Endothelial cell of umbilical vein (primary cell): Measurements from ENCODE around the gene ETAA1. TPM values are rescaled to one million over a fixed set of nuclear protein-coding genes. Genes with fewer than 3 reads are reported as not detected.
A peak's percentile ranks its signal among the peaks of the same experiment; 100 is the strongest.

Experiments used
- Bru-seq: library from RNA; stranded (reverse); fragments of 400-500 nt; gene quantifications from one replicate; lab custom pipeline; 2021; lab: Mats Ljungman, UMichigan
- BruChase-seq, 2 experiments: library from RNA; stranded (reverse); fragments of 400-500 nt; gene quantifications; one replicate each; lab custom pipeline; 2021; lab: Mats Ljungman, UMichigan
- BruUV-seq: library from RNA; stranded (reverse); fragments of 400-500 nt; replicated peaks from 2 replicates; lab custom pipeline; 2021; lab: Mats Ljungman, UMichigan
- CTCF ChIA-PET: fragments of 300-600, 350-600 bp; sonication (Branson Sonifier 250); formaldehyde crosslinking; loops from one replicate; lab custom pipeline; 2021; ENCODE audit warnings: antibody characterized with exemption, inconsistent platforms; lab: Charles Lee
- POLR2A ChIA-PET: fragments of 300-600, 350-600 bp; sonication (Branson Sonifier 250); formaldehyde crosslinking; loops from one replicate; lab custom pipeline; 2021; ENCODE audit warnings: antibody characterized with exemption, inconsistent platforms; lab: Charles Lee
- DNase-seq: peaks from one replicate; pipeline ENCODE4 v3.0.0-alpha.2; 2011; ENCODE audit warnings: low read depth, low spot score
- FAIRE-seq: peaks from 2 replicates; lab custom pipeline; 2011; peaks lifted over from hg19 to GRCh38; lab: Jason Lieb, UNC
- H2AFZ ChIP-seq: 2 replicates; pipeline ENCODE4 v1.6.0; 2012; ENCODE audit warnings: low read depth, low read length, control low read depth, inconsistent platforms
- H3K27ac ChIP-seq: 2 replicates; pipeline ENCODE4 v1.5.1; 2011; ENCODE audit warnings: low read depth, mild to moderate bottlenecking, control low read depth, low read length, moderate library complexity; ENCODE audit not compliant: insufficient read depth
- H3K27me3 ChIP-seq, 2 experiments: 2 replicates each; pipeline versions ENCODE4 v1.6.0 to v1.6.1; 2011; ENCODE audit warnings: low read length in 2 of 2, mixed read lengths in 1 of 2; ENCODE audit not compliant: control insufficient read depth in 2 of 2, insufficient read depth in 2 of 2
- H3K36me3 ChIP-seq, 2 experiments: 2 replicates in 1 of 2; 3 replicates in 1 of 2; pipeline ENCODE4 v1.5.1; 2011; ENCODE audit warnings: low read length in 2 of 2, mild to moderate bottlenecking in 1 of 2, moderate library complexity in 1 of 2; ENCODE audit not compliant: control insufficient read depth in 2 of 2, insufficient read depth in 2 of 2; ENCODE audit errors: extremely low read depth in 1 of 2
- H3K4me1 ChIP-seq: 3 replicates; pipeline ENCODE4 v1.5.1; 2011; ENCODE audit warnings: mild to moderate bottlenecking, low read length; ENCODE audit not compliant: control insufficient read depth, insufficient read depth; ENCODE audit errors: extremely low read depth
- H3K4me2 ChIP-seq: 2 replicates; pipeline ENCODE4 v1.6.1; 2011; ENCODE audit warnings: low read length, control low read depth, mixed read lengths; ENCODE audit not compliant: insufficient read depth
- H3K4me3 ChIP-seq, 3 experiments: fragments of 200-600 bp in 1 of 3; sonication (generic), shearing (Covaris generic) in 1 of 3; replicated peaks in 1 of 3; 2 replicates each; pipeline ENCODE4 v1.5.1; 2011 to 2016; ENCODE audit warnings: control low read depth in 3 of 3, low read length in 3 of 3, mild to moderate bottlenecking in 2 of 3, inconsistent platforms in 1 of 3, low read depth in 1 of 3, moderate library complexity in 1 of 3; ENCODE audit not compliant: insufficient read depth in 1 of 3
- H3K79me2 ChIP-seq: 2 replicates; pipeline ENCODE4 v1.6.0; 2012; ENCODE audit warnings: low read length, inconsistent platforms; ENCODE audit not compliant: control insufficient read depth, insufficient read depth
- H3K9ac ChIP-seq: replicated peaks from 2 replicates; pipeline ENCODE3; 2011; ENCODE audit warnings: low read length, control low read depth; ENCODE audit not compliant: insufficient read depth; ENCODE audit errors: extremely low read depth
- H3K9me1 ChIP-seq: replicated peaks from 3 replicates; pipeline ENCODE4 v1.6.0; 2011; ENCODE audit warnings: mild to moderate bottlenecking, low read length; ENCODE audit not compliant: control insufficient read depth, insufficient read depth; ENCODE audit errors: extremely low read depth
- H3K9me3 ChIP-seq: replicated peaks from 2 replicates; pipeline ENCODE4 v1.5.1; 2012; ENCODE audit warnings: low read length, inconsistent platforms; ENCODE audit not compliant: control insufficient read depth, insufficient read depth
- H4K20me1 ChIP-seq: replicated peaks from 2 replicates; pipeline ENCODE3; 2011; ENCODE audit warnings: mild to moderate bottlenecking, low read length; ENCODE audit not compliant: control insufficient read depth, insufficient read depth; ENCODE audit errors: extremely low read depth
- EZH2 ChIP-seq: IDR thresholded peaks from 2 replicates; pipeline ENCODE4 v1.6.1; 2012; ENCODE audit warnings: borderline replicate concordance, low read depth, mild to moderate bottlenecking, moderate library complexity, low read length, inconsistent platforms; ENCODE audit not compliant: severe bottlenecking
- FOS ChIP-seq: IDR thresholded peaks from 2 replicates; pipeline ENCODE4 v1.6.1; 2011; ENCODE audit warnings: mild to moderate bottlenecking, low read length, moderate library complexity, borderline replicate concordance; ENCODE audit not compliant: insufficient read depth
- JUN ChIP-seq: IDR thresholded peaks from 2 replicates; pipeline ENCODE4 v1.6.1; 2011; ENCODE audit warnings: borderline replicate concordance, low read depth; ENCODE audit not compliant: insufficient read length, insufficient read depth
- POLR2A ChIP-seq: IDR thresholded peaks from 2 replicates; pipeline ENCODE4 v1.6.1; 2012; ENCODE audit warnings: low read depth, mild to moderate bottlenecking, control low read depth, low read length
- POLR2AphosphoS5 ChIP-seq: IDR thresholded peaks from 2 replicates; pipeline ENCODE4 v1.6.1; 2012; ENCODE audit warnings: low read depth, mild to moderate bottlenecking, control low read depth, low read length, moderate library complexity; ENCODE audit not compliant: insufficient read depth
- dilution Hi-C: fragments of 300-500 bp; cut with MboI; formaldehyde crosslinking; loops from one replicate; pipeline ENCODE4 v1.15.0; 2019; ENCODE audit warnings: low sequenced_read_pairs; ENCODE audit not compliant: extremely low pct_ligation_motif_present
- intact Hi-C: fragments of 100-400 bp; cut with micrococcal nuclease; formaldehyde crosslinking; loops from one replicate; pipeline ENCODE4 v1.10.0; 2022
- long read RNA-seq: library from polyadenylated mRNA; stranded (forward); transcript quantifications from one replicate; pipeline ENCODE4 v2.0.0, GENCODE V29; 2021
- polyA minus RNA-seq, 3 experiments: library from RNA; depleted of rRNA, polyadenylated mRNA; stranded (reverse); fragments of >200 nt; gene quantifications; 1 replicate in 1 of 3; 2 replicates in 2 of 3; pipeline ENCODE4 v1.2.3, GENCODE V29; 2011
- polyA plus RNA-seq, 4 experiments: library from polyadenylated mRNA; depleted of rRNA in 3 of 4; stranded (reverse) in 3 of 4; unstranded in 1 of 4; fragments of >200 nt; gene quantifications; 2 replicates each; pipeline versions ENCODE4 v1.2.1 to v1.2.3, GENCODE V29; 2011 to 2012; ENCODE audit warnings: missing spikeins in 1 of 4
- total RNA-seq: library from RNA; stranded (reverse); gene quantifications from 2 replicates; pipeline ENCODE4 v1.2.3, GENCODE V29; 2021

Gene ETAA1
- total RNA-seq (15.9 and 17.5 TPM in 2 replicates), polyA plus RNA-seq (3.5 and 4.9 TPM in 2 replicates), polyA minus RNA-seq (4.0 and 5.4 TPM in 2 replicates), Bru-seq, nascent RNA (percentile 97 among the genes with signal in this experiment), BruChase-seq, experiment 1, labeled RNA remaining after a 6-hour chase (percentile 71 among the genes with signal in this experiment), BruChase-seq, experiment 2, labeled RNA remaining after a 2-hour chase (percentile 95 among the genes with signal in this experiment)
- polyA plus RNA-seq (2011; cell fraction: cytosol; rRNA removed), result 8.3 and 8.8 TPM in 2 replicates
- 24.8 and 37.8 TPM in 2 replicates for polyA plus RNA-seq (2011; cell fraction: nucleus; rRNA removed)
- 10.4 and 14.1 TPM in 2 replicates for polyA plus RNA-seq (2012)
- polyA minus RNA-seq (2011; cell fraction: cytosol; rRNA and poly(A)+ RNA removed), result 7.4 TPM
- polyA minus RNA-seq (2011; cell fraction: nucleus; rRNA and poly(A)+ RNA removed), result 28.3 and 40.4 TPM in 2 replicates
- long read RNA-seq, transcript ETAA1-201 (6 exons, 3,418 nt), result minor isoform, 7 of 27 reads
- long read RNA-seq, transcript ETAA1-203 (6 exons, 2,946 nt), result major isoform, 8 of 27 reads
- long read RNA-seq, partial matches to known transcripts, result 5 of 27 reads
- long read RNA-seq, other reads (novel, unspliced or antisense), result 7 of 27 reads

DNA sequence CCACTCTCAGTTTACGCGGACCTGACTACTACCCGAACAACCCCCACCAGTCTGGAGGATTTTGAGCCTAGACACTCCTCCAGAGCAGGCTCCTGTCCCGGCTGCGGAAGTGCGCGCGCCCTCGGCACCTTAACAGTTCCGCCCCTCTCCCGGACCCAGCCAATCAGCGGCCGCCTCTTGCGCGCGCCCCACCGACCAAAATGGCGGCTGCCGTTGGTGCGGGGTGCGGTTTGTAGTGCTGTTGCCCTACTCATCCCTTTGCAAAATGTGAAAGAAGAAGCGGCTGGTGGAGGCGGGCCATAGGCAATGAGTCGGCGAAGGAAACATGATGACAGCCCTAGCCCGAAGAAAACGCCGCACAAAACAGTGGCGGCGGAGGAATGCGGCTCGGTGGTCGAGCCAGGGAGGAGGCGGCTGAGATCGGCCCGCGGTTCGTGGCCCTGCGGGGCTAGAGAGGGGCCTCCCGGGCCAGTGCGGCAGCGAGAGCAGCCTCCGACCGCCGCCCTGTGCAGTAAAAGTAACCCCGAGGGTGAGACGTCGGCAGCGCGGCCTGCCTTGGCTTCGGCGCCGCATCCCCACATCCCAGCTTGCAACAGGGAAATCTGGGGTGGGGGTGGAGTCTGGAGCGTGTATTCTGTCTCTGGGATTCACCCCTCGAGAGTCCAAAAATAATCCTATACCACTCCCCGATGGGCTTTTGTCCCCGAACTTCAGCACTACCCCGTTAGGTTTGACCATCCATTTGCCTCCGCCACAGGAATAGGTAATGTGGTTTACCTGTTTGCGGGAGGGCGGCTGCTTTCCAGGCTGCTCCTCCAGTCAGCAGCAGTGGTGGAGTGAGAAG lies at the start of gene ETAA1:
Gene ETAA1, plus strand, starts transcription at position 191 of the 844 bp plus-strand sequence. Its CDS starts 116 bp downstream, at position 307.
- no peaks in the 10 kb centered on the region for H3K36me3 ChIP-seq
- dilution Hi-C loops (no loop called here), intact Hi-C loops (loop anchor here (1.0 to 5.0 kb wide), 5 partner anchors 8 to 963 kb away; no protein-coding TSS in a partner anchor)
- H3K27me3 ChIP-seq, result no peaks in the 10 kb centered on the region
- peak within 1 kb of the TSS; percentile 83 for H3K27ac ChIP-seq
- TF ChIP-seq EZH2 (no peak), POLR2A (peak; percentile 70), FOS (no peak), JUN (no peak), POLR2AphosphoS5 (peak; percentile 85)
- CTCF ChIA-PET, result no interaction called here
- H3K4me2 ChIP-seq, result peak within 1 kb of the TSS; percentile 97
- no peaks in the 10 kb centered on the region for H3K9me3 ChIP-seq
- DNase-seq (peak; percentile 88), FAIRE-seq (peak; percentile 70)
- peak within 1 kb of the TSS; percentile 12 for H2AFZ ChIP-seq
- no peaks in the 10 kb centered on the region for H4K20me1 ChIP-seq
- POLR2A ChIA-PET, result interaction anchor here (0.6 to 0.7 kb wide), 2 partner anchors 959 to 961 kb away, joined by 3 to 4 read pairs; no protein-coding TSS in a partner anchor
- BruUV-seq, result TSS peak; percentile 45
- H3K4me3 ChIP-seq, result peak within 1 kb of the TSS; percentile 89 to 93 (median 90)
- H3K79me2 ChIP-seq, result peaks cover 18% of the 10 kb centered on the region
- H3K4me1 ChIP-seq, result peaks cover 65% of the 10 kb centered on the region
- peak within 1 kb of the TSS; percentile 93 for H3K9ac ChIP-seq
- H3K9me1 ChIP-seq, result no peaks in the 10 kb centered on the region
